Endothelial cell of umbilical vein (primary cell): ENCODE results near the gene CSNK2B.

Experiments used
- CTCF ChIP-seq, 2 donors: IDR thresholded peaks; 1 replicate in 1 of 2; 2 replicates in 1 of 2; pipeline ENCODE4 v1.5.1; 2011; ENCODE audit warnings: low read length in 2 of 2, mild to moderate bottlenecking in 2 of 2, moderate library complexity in 2 of 2, control low read depth in 1 of 2, inconsistent platforms in 1 of 2, low read depth in 1 of 2; ENCODE audit not compliant: insufficient read depth in 1 of 2; ENCODE audit errors: extremely low read depth in 1 of 2
- EZH2 ChIP-seq: IDR thresholded peaks from 2 replicates; pipeline ENCODE4 v1.6.1; 2012; ENCODE audit warnings: borderline replicate concordance, low read depth, mild to moderate bottlenecking, moderate library complexity, low read length, inconsistent platforms; ENCODE audit not compliant: severe bottlenecking
- FOS ChIP-seq: IDR thresholded peaks from 2 replicates; pipeline ENCODE4 v1.6.1; 2011; ENCODE audit warnings: mild to moderate bottlenecking, low read length, moderate library complexity, borderline replicate concordance; ENCODE audit not compliant: insufficient read depth
- GATA2 ChIP-seq: IDR thresholded peaks from 2 replicates; pipeline ENCODE4 v1.7.0; 2011; ENCODE audit warnings: low read depth, mild to moderate bottlenecking, moderate library complexity, mixed read lengths, low read length; ENCODE audit not compliant: insufficient read length, insufficient read depth
- MAX ChIP-seq: IDR thresholded peaks from 2 replicates; pipeline ENCODE4 v1.6.1; 2011; ENCODE audit not compliant: insufficient read depth, insufficient read length
- MYC ChIP-seq: IDR thresholded peaks from one replicate; pipeline ENCODE4 v1.6.1; 2011; ENCODE audit warnings: mild to moderate bottlenecking, low read depth, low read length
- POLR2A ChIP-seq: IDR thresholded peaks from 2 replicates; pipeline ENCODE4 v1.6.1; 2012; ENCODE audit warnings: low read depth, mild to moderate bottlenecking, control low read depth, low read length
- POLR2AphosphoS5 ChIP-seq: IDR thresholded peaks from 2 replicates; pipeline ENCODE4 v1.6.1; 2012; ENCODE audit warnings: low read depth, mild to moderate bottlenecking, control low read depth, low read length, moderate library complexity; ENCODE audit not compliant: insufficient read depth

- TF ChIP-seq POLR2A (no peak), CTCF (IDR thresholded peaks at IDR 0.05; ENCODE audit: extremely low read depth in 1 of 2, insufficient read depth in 1 of 2, low read depth in 1 of 2, low read length in 2 of 2) (no peak), MYC (no peak), GATA2 (no peak), EZH2 (no peak), MAX (no peak), POLR2AphosphoS5 (no peak), FOS (no peak)
Measured at GRCh38 chr6:31621320-31621939, 44.5 kb upstream of the CSNK2B start.
